GM21423 (cell line): Measurements from ENCODE around the gene GPR142.

Experiments
- ATAC-seq: cut with Tn5 transposase; IDR thresholded peaks from one replicate; pipeline ENCODE4 v1.9.1; 2021; ENCODE audit warnings: mild to moderate bottlenecking, moderate library complexity; ENCODE audit not compliant: unreplicated experiment

GPR142 gene

DNA sequence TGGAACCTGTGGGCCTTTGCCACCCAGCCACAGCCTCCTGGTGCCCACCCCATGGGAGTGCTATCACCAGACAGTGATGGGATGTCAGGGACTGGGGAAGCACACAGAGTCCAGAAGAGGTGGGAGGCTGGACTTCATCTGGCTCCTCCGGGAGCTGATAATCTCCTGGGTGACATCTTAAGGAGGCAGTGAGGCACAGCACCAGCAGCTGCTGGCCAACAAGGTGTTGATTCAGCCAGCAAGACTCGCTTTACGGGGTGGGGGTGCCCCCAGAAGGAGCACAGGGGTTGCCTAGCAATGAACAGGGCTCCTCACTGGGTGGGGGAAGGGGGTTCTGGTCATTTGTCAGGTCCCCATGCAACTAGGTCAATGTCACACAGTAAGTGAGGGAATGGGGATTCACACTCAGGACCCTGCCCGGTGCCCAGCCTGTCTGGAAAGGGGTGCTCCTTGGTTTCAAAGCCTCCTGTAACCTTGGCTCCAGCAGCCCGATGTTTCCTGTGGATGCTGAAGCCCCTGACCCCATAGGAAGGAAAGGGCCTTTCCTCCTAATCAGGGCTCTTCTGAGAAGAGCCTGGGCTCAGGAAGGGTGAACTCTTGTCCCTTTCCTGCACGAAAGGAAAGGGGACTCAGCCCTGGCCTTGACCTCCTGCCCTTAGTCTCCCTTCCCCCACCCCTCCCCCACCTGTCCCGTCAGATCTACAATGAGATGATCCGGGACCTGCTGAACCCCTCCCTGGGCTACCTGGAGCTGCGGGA is 23.6 kb upstream of the GPR142 start:
- ATAC-seq = no peak

GRCh38 chr17:74344658-74345057 is 22.6 kb upstream of the GPR142 start:
- no peak for ATAC-seq

DNA sequence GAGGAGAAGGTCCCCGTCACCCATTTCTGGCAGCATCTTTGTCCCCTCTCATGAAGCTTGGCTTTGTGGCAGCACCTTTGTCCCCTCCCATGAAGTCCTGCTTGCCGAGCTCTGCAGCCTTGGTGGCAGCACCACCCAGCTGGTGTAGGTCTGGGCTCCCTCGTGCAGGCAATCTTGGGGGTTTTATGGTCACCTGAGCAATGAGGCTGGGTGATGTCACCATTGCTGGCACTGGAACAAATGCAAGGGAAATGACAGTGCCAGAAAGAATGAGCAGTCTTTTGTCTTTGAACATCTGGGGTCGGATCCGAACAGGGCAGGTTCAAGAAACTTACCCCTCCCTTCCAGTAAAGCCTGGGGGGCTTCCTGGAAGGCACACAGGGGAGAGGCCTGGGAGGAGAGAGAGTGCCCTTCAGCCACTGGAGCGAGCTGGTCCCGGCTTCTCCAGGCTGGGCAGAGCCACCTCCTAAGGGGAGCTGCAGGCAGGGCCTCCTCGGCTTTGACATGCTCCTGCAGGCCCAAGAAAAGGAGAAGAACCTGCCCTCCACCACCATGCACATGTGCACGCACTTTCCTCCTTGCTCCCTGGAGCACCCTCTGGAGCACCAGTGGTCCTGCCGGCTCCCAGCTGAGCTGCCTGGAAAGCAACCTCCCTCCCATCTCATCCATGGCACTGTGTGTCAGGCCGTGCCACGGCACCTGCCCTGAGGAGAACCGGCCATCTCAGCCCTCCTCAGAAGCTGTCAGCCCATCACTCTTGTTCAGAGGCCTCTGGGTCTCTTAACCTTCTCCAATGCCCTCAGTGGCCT is 21.7 kb upstream of the GPR142 start:
- ATAC-seq = no peak

GRCh38 chr17:74347646-74348045 is 19.7 kb upstream of the GPR142 start:
- ATAC-seq = no peak

- no peak for ATAC-seq
These were observed 18.2 kb upstream of the GPR142 start for GRCh38 chr17:74349120-74349519.

DNA sequence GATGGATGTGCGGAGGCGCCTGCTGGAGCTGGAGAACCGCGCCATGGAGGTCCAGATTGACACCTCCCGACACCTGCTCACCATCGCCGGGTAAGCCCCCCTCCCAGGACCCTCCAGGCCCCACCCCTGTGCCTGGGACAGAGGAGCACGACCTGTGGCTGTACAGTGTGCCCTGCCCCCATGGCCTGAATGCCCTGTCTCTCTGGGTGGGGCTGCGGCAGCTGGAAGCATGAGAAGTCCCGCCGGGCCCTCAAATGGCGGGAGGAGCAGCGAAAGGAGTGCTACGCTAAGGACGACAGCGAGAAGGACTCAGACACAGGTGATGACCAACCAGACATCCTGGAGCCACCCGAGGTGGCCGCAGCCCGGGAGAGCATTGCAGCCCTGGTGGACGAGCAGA is 16.8 kb upstream of the GPR142 start:
- ATAC-seq = no peak

DNA sequence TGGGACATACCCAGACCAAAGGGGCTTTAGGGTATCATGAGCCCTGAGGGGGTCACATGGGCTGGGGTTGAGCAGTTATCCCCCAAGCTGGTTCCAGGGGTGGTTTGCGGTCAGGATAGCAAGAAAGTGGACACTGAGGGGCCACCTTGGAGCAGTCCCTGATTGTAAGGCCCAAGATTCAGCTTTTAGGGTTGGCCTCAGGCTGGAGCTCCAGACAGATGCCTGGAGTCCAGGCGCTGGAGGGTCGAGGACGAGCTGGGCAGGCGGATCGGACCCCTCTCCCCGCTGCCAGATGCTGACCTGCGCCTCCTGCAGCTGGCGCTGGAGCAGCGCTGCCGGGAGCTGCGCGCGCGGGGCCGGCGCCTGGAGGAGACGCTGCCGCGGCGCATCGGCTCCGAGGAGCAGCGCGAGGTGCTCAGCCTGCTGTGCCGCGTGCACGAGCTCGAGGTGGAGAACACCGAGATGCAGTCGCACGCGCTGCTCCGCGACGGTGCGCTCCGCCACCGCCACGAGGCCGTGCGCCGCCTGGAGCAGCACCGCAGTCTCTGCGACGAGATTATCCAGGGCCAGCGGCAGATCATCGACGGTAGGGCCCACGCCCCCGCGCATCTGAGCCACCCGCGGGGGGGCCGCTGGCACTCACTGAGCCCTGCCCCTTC is 15.6 kb upstream of the GPR142 start:
- ATAC-seq = no peak

DNA sequence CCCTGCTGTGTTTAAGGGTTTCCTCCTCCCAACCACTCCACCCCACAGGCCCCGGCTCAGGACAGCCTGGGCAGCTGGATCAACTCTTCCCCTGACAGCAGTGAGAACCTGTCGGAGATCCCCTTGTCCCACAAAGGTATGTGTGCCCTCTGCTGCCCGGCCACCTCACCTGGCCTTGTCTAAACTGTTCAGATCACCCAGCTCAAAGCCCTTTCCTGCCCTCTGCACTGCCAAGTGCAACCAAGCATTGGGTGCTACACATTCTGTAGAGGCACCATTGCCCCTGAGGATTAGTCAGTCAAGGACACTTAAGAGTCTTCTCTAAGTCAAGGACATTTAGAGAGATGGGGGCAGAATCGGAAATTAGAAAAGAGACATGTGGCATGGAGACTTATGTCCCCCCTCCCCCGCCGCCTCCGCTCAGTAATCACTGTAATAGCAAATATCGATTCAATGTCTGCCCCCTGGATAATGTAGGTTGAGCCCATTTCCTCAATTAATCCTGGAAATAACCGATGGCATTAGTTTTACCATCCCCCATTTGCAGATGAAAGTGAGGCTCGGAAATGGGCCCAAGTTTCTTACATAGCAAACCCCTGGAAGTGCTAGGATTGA is 13.8 kb upstream of the GPR142 start:
- no peak for ATAC-seq

DNA sequence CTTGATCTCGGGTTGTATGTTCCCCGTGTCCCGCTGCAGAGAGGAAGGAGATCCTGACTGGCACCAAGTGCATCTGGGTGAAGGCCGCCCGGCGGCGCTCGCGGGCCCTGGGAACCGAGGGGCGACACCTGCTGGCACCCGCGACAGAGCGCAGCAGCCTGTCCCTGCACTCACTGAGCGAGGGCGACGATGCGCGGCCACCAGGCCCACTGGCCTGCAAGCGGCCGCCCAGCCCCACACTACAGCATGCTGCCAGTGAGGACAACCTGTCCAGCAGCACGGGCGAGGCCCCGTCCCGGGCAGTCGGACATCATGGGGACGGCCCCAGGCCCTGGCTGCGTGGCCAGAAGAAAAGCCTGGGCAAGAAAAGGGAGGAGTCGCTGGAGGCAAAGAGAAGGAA is 13.2 kb upstream of the GPR142 start:
- ATAC-seq = no peak

DNA sequence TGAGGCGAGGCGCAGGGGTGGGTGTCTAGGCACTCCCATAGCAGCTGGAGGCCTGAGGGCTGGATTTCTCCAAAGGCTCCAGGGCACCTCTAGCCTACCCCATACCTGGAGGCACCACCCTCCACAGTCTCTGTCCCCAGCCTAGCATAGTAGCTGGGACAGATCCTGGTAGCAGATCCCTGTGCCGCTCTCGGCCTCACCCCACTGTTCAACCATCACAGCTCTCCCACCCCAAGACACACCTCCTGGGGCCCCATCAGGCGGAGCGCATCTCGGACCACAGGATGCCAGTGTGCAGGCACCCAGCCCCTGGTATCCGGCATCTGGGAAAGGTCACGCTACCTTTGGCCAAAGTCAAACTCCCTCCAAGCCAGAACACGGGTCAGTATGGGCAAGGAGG is 12.7 kb upstream of the GPR142 start:
- ATAC-seq = no peak

GRCh38 chr17:74355065-74355464 is 12.2 kb upstream of the GPR142 start:
- no peak for ATAC-seq

DNA sequence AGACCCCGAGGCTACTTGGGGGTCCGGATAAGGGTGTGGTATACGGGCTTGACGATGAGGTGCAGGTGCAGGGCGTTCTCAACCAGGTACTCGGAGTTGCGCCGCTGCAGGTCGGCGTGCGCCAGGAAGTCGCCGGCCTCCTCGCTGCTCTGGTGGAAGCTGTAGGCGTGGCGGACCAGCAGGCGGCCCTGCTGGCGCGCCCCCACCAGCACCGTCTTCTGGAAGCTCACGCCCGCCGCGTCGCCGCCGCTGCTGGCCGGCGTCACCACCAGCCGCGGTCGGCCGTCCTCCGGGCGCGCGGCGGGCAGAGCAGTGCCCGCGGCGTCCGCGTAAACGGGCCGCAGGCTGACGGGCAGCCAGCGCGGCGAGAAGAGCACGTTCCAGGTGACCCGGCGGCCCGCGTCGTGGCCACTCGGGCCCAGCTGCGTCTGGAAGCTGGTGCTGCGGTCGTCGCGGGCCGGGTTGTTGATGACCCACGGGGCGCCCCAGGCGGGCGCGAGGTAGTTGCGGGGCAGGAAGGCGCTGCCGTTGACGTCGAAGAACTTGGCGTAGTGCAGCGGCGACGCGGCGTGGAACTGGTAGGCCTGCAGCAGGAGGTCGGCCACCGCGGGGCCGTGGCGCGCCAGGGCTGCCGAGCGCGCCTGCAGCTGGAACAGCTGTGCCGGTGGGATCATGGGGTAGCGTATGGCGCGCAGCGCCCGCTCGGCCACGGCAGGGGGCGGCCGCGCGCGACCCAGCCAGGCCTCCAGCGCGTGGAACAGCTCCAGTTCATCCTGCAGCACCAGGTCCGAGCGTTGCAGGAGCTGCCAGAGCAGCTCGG is 10.4 kb upstream of the GPR142 start:
- ATAC-seq = no peak

DNA sequence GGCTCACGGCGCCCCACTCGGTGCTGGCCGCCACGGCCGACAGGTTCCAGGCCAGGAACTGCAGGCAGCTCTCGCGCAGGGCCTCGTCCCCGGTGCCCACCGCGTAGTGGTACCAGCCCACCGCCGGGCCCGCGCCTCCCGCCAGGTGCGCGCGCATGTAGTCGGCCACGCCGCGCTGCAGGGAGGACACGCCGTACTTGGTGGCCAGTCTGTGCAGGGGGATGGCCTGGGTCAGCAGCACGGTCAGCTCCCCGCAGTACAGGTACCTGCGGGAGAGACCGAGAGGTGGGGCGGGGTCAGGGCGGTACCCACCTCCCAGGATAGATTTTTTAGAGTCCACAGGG is 9.9 kb upstream of the GPR142 start:
- ATAC-seq = no peak

DNA sequence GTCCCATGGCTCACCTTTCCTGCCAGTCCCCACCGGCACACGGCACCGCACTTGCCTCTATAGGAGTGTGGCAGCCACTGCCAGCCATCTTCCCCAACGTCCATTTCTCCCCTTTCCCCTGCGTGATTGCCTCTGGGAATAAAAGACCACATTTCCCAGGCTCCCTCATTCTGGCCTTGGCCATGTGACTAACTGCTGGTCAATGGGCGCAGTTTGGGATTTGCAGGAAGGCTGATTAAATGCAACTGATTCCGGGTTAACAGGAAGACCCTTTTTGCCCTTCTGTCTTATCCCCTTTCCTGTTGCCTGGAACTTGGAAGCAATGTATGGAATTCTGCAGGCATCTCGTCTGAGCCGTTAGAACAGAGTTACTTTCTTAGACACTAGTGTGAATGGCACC is 8.6 kb upstream of the GPR142 start:
- ATAC-seq = no peak

- ATAC-seq = no peak
These were observed 7.4 kb upstream of the GPR142 start for GRCh38 chr17:74359916-74360315.

GRCh38 chr17:74360899-74361229 is 6.4 kb upstream of the GPR142 start:
- no peak for ATAC-seq

DNA sequence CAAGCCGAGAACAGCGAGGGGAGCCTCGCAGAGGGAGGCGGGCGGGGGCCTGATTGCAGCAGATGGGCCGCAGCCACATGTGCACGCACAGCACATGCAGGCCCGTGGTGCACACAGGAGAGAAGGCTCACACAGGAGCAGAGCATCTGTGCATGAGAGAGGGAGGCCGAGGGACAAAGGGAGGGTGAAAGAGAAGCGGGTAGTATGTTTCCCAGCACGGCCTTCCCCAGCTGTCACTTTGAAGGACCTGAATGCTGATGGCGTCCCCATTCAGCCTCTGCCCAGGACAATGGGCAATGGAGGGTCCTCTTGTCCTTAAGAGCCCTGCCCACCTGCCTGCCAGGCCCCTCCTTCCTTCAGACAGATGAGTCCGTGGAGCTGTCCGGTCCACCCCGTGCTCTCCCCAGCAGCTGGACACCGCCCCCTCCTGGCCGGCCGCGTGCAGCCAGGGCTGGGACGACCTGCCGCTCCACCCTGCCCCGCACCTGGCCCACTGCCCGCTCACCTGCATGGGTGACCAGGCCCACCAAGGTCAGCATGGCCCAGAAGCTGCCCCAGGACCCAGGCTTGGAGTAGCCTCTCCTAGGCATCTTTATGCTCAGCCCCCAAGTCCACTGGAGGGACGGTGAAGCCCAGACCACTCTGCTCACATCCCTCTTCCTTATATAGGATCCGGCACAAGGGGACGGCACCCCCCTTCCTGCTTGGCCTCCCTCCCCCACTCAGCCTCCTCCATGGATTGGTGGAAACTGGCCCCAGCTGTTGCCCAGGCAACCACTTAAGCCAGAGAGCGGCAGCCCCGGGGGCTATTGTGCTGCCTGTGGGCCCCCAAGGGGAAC is 5.9 kb upstream of the GPR142 start, which contains the start of gene BTBD17:
Gene BTBD17 (minus strand): TSS at position 639 of the 839 bp plus-strand sequence. CDS start 49 bp downstream, at position 590.
- ATAC-seq = no peak

GRCh38 chr17:74362069-74362405 is 5.3 kb upstream of the GPR142 start:
- no peak for ATAC-seq

DNA sequence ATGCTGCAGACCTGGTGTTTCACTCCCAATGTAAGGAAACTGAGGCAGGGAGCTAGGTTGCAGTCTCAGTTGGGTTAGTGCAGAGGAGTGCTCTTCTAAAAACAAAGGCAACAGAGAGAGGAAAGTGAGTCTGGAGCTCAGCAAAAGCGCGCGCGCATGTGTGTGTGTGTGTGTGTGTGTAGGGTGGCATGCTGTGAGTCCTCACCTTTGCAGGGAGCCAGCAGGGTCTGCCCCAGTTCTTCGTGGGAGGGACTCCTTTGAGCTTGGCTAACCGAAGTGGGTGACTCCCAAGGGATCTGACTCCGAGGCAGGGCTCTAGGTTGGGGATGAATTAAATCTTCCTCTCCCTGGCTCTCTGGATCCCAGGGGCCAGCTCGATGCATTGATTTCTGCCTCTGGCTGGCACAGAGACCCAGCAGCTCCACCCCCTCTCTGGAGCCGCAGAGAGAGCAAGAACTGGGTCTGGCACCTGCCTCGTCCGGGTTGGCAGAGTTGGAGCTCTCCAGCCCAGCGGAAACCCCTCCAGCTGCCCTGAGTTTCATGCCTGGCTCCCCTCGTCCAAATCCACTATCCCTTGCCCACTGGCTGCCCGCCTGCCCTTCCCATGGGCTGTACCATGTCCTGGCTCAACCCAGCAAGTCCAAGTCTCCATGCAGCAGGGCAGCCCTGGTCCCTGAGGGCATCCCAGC is 4.4 kb upstream of the GPR142 start:
- no peak for ATAC-seq
